PC-3 (cell line): ENCODE measurements around the gene HHAT.

Experiments used
- CTCF ChIP-seq: fragments of 300-600 bp; sonication (generic); conservative IDR thresholded peaks from 2 replicates; pipeline ENCODE4 v1.5.1; 2017; ENCODE audit warnings: antibody characterized with exemption, low read depth, mild to moderate bottlenecking, low read length
- EZH2 ChIP-seq: fragments of 300-600 bp; sonication (generic); IDR thresholded peaks from one replicate; pipeline ENCODE4 v1.6.1; 2017; ENCODE audit warnings: antibody characterized with exemption, mild to moderate bottlenecking, low read length; ENCODE audit not compliant: unreplicated experiment
- EZH2phosphoT487 ChIP-seq: fragments of 300-600 bp; sonication (generic); IDR thresholded peaks from 2 replicates; pipeline ENCODE4 v1.6.1; 2018; ENCODE audit warnings: mild to moderate bottlenecking, antibody characterized with exemption, low read length, borderline replicate concordance

DNA sequence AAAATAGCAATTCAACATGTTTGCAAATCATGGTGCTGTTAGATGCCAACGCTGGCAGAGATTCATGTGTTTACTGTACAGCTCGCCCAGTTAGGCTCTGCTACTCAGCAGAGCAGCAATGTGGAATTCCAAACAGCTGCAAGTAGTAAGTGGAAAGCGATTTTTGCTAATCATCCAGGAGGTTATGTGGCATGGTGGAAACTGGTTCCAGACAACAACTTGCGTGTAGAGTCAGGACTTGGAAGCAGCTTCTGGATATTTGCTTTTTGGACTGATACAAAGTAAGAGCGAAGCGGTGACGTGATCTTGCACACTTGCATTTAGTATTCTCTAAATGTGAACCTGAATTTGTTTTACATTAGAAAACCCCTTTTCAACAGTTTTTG is 27.1 kb upstream of the HHAT start:
- TF ChIP-seq EZH2, result no peak
- TF ChIP-seq CTCF, result no peak
- no peak for TF ChIP-seq EZH2phosphoT487
